ENCODE measurements around the gene CD81. TPM values are rescaled to one million over a fixed set of nuclear protein-coding genes. Genes with fewer than 3 reads are reported as not detected.
"Not testable (repeated sequence)": the region's sequence is repeated elsewhere in the genome, so short reads cannot be mapped to it uniquely, and the experiment has no call there.

The CD81 gene
- total RNA-seq, 1 experiment from 2014 or later, result 183 TPM

DNA sequence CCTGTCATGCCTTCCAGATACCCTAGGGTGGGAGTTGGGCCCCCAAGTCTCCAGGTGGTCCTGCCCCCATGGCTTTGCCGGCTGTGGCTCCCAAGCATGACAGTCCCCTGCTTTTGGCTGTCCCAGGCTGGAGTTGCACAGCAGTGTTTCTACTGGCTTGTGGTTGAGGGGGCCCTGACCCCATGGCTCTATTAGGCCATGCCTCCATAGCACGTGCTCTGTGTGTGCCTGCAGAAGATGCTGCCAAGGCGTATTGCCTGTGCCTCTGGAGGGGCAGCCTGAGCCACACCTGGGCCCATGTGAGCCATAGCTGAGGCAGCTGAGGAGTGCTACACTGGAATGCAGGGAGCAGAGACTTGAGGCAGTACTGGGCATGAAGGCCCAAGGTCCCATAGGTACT is 25.4 kb upstream of the CD81 start:
- Mint-ChIP-seq H3K27ac (ENCODE audit: low read depth, unreplicated experiment) (no peak overlapping the region), H3K27me3 (ENCODE audit: insufficient read depth, unreplicated experiment) (no peaks in the 10 kb centered on the region), H3K4me1 (ENCODE audit: insufficient read depth, unreplicated experiment) (peaks cover 7% of the 10 kb centered on the region), H3K4me3 (ENCODE audit: unreplicated experiment) (no peak overlapping the region), H3K36me3 (ENCODE audit: insufficient read depth, unreplicated experiment) (no peaks in the 10 kb centered on the region), H3K9me3 (ENCODE audit: unreplicated experiment) (peaks cover 14% of the 10 kb centered on the region)
- DNase-seq (ENCODE audit: unreplicated experiment), result no peak
- ChIA-PET POLR2A (no interaction called here), CTCF (interaction anchor here (0.7 kb wide), 1 partner anchor 48 kb away, joined by 3 read pairs; no protein-coding TSS in a partner anchor)
- no TSS peak for BruUV-seq (replicated peaks)
- intact Hi-C loops (cut with micrococcal nuclease), result no loop called here
- TF ChIP-seq, protein P1, sequence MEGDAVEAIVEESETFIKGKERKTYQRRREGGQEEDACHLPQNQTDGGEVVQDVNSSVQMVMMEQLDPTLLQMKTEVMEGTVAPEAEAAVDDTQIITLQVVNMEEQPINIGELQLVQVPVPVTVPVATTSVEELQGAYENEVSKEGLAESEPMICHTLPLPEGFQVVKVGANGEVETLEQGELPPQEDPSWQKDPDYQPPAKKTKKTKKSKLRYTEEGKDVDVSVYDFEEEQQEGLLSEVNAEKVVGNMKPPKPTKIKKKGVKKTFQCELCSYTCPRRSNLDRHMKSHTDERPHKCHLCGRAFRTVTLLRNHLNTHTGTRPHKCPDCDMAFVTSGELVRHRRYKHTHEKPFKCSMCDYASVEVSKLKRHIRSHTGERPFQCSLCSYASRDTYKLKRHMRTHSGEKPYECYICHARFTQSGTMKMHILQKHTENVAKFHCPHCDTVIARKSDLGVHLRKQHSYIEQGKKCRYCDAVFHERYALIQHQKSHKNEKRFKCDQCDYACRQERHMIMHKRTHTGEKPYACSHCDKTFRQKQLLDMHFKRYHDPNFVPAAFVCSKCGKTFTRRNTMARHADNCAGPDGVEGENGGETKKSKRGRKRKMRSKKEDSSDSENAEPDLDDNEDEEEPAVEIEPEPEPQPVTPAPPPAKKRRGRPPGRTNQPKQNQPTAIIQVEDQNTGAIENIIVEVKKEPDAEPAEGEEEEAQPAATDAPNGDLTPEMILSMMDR (IDR thresholded peaks at IDR 0.05; ENCODE audit: unreplicated experiment), result no peak

- Mint-ChIP-seq H3K36me3 (ENCODE audit: insufficient read depth, unreplicated experiment) (no peaks in the 10 kb centered on the region), H3K9me3 (ENCODE audit: unreplicated experiment) (peaks cover 14% of the 10 kb centered on the region), H3K4me3 (ENCODE audit: unreplicated experiment) (no peak overlapping the region), H3K27ac (ENCODE audit: low read depth, unreplicated experiment) (no peak overlapping the region), H3K4me1 (ENCODE audit: insufficient read depth, unreplicated experiment) (peaks cover 7% of the 10 kb centered on the region), H3K27me3 (ENCODE audit: insufficient read depth, unreplicated experiment) (no peaks in the 10 kb centered on the region)
- DNase-seq (ENCODE audit: unreplicated experiment), result no peak
- no TSS peak for BruUV-seq (replicated peaks)
- CTCF ChIA-PET, result no interaction called here
- TF ChIP-seq, protein P1 (IDR thresholded peaks at IDR 0.05; ENCODE audit: unreplicated experiment), result no peak
- intact Hi-C loops (cut with micrococcal nuclease), result no loop called here
- POLR2A ChIA-PET, result interaction anchor here (0.7 kb wide), 1 partner anchor 130 kb away, joined by 5 read pairs; no protein-coding TSS in a partner anchor
Measured at GRCh38 chr11:2352420-2352819, 24.7 kb upstream of the CD81 start.

GRCh38 chr11:2355000-2355644 is 22.0 kb upstream of the CD81 start:
- H3K4me3 Mint-ChIP-seq (ENCODE audit: unreplicated experiment), result no peak overlapping the region
- CTCF ChIA-PET, result interaction anchor here (0.5 kb wide), 1 partner anchor 68 kb away, joined by 3 read pairs; no protein-coding TSS in a partner anchor

DNA sequence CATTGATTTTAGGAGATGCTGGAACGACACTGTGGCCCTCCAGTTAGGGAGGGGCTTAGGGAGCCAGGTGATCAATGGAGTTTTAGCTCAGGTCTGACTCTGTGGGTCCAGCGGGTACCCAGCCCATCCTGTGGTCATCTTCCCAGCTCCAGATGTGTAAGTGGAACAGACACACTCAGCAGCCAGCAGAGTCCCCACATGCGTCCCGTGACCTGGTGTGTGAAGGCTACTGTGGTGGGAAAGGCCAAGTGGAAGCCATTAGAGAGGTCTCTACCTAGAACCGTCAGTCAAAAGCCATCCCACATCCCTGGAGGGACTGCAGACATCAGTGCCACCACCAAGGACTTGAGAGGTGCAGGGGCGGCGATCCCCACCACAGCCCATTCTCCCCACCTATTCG is 19.9 kb upstream of the CD81 start:
- no peak for DNase-seq (ENCODE audit: unreplicated experiment)
- ChIA-PET POLR2A (no interaction called here), CTCF (interaction anchor here (0.6 kb wide), 1 partner anchor 174 kb away, joined by 3 read pairs; no protein-coding TSS in a partner anchor)
- no peaks in the 10 kb centered on the region for H3K9me3 Mint-ChIP-seq (ENCODE audit: unreplicated experiment)
- H3K4me3 Mint-ChIP-seq (ENCODE audit: unreplicated experiment), result no peak overlapping the region
- peaks cover 8% of the 10 kb centered on the region for H3K27me3 Mint-ChIP-seq (ENCODE audit: insufficient read depth, unreplicated experiment)
- BruUV-seq (replicated peaks), result no TSS peak
- H3K4me1 Mint-ChIP-seq (ENCODE audit: insufficient read depth, unreplicated experiment), result peaks cover 7% of the 10 kb centered on the region
- intact Hi-C loops (cut with micrococcal nuclease), result no loop called here
- H3K36me3 Mint-ChIP-seq (ENCODE audit: insufficient read depth, unreplicated experiment), result no peaks in the 10 kb centered on the region
- no peak overlapping the region for H3K27ac Mint-ChIP-seq (ENCODE audit: low read depth, unreplicated experiment)
- TF ChIP-seq, protein P1 (IDR thresholded peaks at IDR 0.05; ENCODE audit: unreplicated experiment), result no peak

More at GRCh38 chr11:2355000-2355644, 22.0 kb upstream of the CD81 start:
- Mint-ChIP-seq H3K4me1 (ENCODE audit: insufficient read depth, unreplicated experiment) (peaks cover 7% of the 10 kb centered on the region), H3K27me3 (ENCODE audit: insufficient read depth, unreplicated experiment) (no peaks in the 10 kb centered on the region), H3K9me3 (ENCODE audit: unreplicated experiment) (no peaks in the 10 kb centered on the region), H3K36me3 (ENCODE audit: insufficient read depth, unreplicated experiment) (no peaks in the 10 kb centered on the region), H3K27ac (ENCODE audit: low read depth, unreplicated experiment) (no peak overlapping the region)
- peak; percentile 59 for DNase-seq (ENCODE audit: unreplicated experiment)
- POLR2A ChIA-PET, result no interaction called here
- intact Hi-C loops (cut with micrococcal nuclease), result no loop called here
- BruUV-seq (replicated peaks), result no TSS peak
- TF ChIP-seq, protein P1 (IDR thresholded peaks at IDR 0.05; ENCODE audit: unreplicated experiment), result no peak

GRCh38 chr11:2357651-2358050 is 19.5 kb upstream of the CD81 start:
- peaks cover 12% of the 10 kb centered on the region for H3K27me3 Mint-ChIP-seq (ENCODE audit: insufficient read depth, unreplicated experiment)
- H3K36me3 Mint-ChIP-seq (ENCODE audit: insufficient read depth, unreplicated experiment); H3K9me3 Mint-ChIP-seq (ENCODE audit: unreplicated experiment); intact Hi-C loops (cut with micrococcal nuclease); BruUV-seq (replicated peaks); H3K27ac Mint-ChIP-seq (ENCODE audit: low read depth, unreplicated experiment); DNase-seq (ENCODE audit: unreplicated experiment); H3K4me3 Mint-ChIP-seq (ENCODE audit: unreplicated experiment); H3K4me1 Mint-ChIP-seq (ENCODE audit: insufficient read depth, unreplicated experiment): not testable (repeated sequence)
- POLR2A ChIA-PET, result interaction anchor here (0.6 kb wide), 1 partner anchor 190 kb away, joined by 3 read pairs; no protein-coding TSS in a partner anchor
- CTCF ChIA-PET, result interaction anchor here (0.6 kb wide), 1 partner anchor 173 kb away, joined by 3 read pairs; no protein-coding TSS in a partner anchor
